ENCODE measurements around the gene IFNE. TPM values are rescaled to one million over a fixed set of nuclear protein-coding genes. Genes with fewer than 3 reads are reported as not detected.
A peak's percentile ranks its signal among the peaks of the same experiment; 100 is the strongest.

The IFNE gene
- total and polyA plus RNA-seq, 11 donors = 0.68 TPM; not detected in 10

DNA sequence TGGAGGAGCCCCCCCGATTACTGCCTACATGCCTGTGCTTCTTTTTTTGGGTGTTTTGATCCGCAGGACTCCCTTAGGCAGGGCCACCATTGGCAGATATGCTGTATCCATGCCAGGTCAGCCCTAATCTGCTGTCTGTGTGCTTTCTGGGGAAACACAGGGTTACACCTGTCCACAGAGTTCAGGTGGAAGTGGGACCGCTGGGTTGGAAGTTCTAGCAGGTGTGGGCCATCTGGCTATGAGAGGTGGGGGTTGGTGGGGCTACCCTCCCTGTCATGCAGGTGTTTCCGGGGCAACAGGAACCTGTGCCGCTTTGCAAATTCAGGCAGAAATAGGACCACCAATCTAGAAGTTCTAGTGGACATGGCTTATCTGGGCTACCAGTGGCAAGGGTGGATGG lies 17.0 kb downstream of the IFNE start:
- H3K27me3 ChIP-seq = peaks cover 0 to 13% (median 0%) of the 10 kb centered on the region in 9 donors
- H3K4me1 ChIP-seq = no peaks in the 10 kb centered on the region
- TF ChIP-seq CTCF (IDR thresholded peaks at IDR 0.05) = no peak
- no peak for TF ChIP-seq POLR2A (IDR thresholded peaks at IDR 0.05)
- no peak overlapping the region for H3K4me3 ChIP-seq
- ATAC-seq = no peak
- H3K27ac ChIP-seq = no peak overlapping the region
- H3K36me3 ChIP-seq = no peaks in the 10 kb centered on the region
- 80 to 94% (median 88%) methylated on average over 4 to 5 of the region's 5 CpGs for WGBS, 4 donors
- intact Hi-C loops (cut with DNase I) = loop anchor here in 3 of 10 donors (10.0 kb wide), 1 partner anchor 320 kb away; no protein-coding TSS in a partner anchor
- no peak for DNase-seq
- H3K9me3 ChIP-seq = peaks cover 0 to 18% (median 2%) of the 10 kb centered on the region in 12 donors

- WGBS, 4 donors = 83 to 94% (median 89%) methylated on average over 1 of the region's 1 CpG
- DNase-seq = no peak
- H3K27ac ChIP-seq = no peak overlapping the region
- H3K36me3 ChIP-seq = no peaks in the 10 kb centered on the region
- H3K4me1 ChIP-seq = no peaks in the 10 kb centered on the region
- H3K4me3 ChIP-seq = no peak overlapping the region
- no peak for ATAC-seq
- peaks cover 0 to 8% (median 0%) of the 10 kb centered on the region in 9 donors for H3K27me3 ChIP-seq
- TF ChIP-seq CTCF (IDR thresholded peaks at IDR 0.05) (no peak), POLR2A (IDR thresholded peaks at IDR 0.05) (no peak)
- H3K9me3 ChIP-seq = peaks cover 0 to 18% (median 2%) of the 10 kb centered on the region in 12 donors
- intact Hi-C loops (cut with DNase I) = loop anchor here in 3 of 10 donors (10.0 kb wide), 1 partner anchor 323 kb away; no protein-coding TSS in a partner anchor
These were observed 20.7 kb downstream of the IFNE start for GRCh38 chr9:21461377-21461776.

GRCh38 chr9:21455320-21455719 lies 26.8 kb downstream of the IFNE start:
- Histone ChIP-seq H3K4me1 (no peaks in the 10 kb centered on the region), H3K27me3 (peaks cover 0 to 6% (median 0%) of the 10 kb centered on the region in 9 donors), H3K9me3 (no peaks in the 10 kb centered on the region), H3K36me3 (no peaks in the 10 kb centered on the region), H3K27ac (no peak overlapping the region), H3K4me3 (no peak overlapping the region)
- intact Hi-C loops (cut with DNase I) = no loop called here
- TF ChIP-seq CTCF (IDR thresholded peaks at IDR 0.05) = peak in 11 of 12 donors; percentile 16 to 54 (median 35)
- no peak for TF ChIP-seq POLR2A (IDR thresholded peaks at IDR 0.05)
- peak in 1 of 4 donors; percentile 59 for ATAC-seq
- no peak for DNase-seq

GRCh38 chr9:21454149-21454548 lies 28.0 kb downstream of the IFNE start:
- H3K4me1 ChIP-seq = no peaks in the 10 kb centered on the region
- no peak for TF ChIP-seq POLR2A (IDR thresholded peaks at IDR 0.05)
- no peak for TF ChIP-seq CTCF (IDR thresholded peaks at IDR 0.05)
- 61 to 78% (median 68%) methylated on average over 2 of the region's 2 CpGs for WGBS, 4 donors
- H3K9me3 ChIP-seq = no peaks in the 10 kb centered on the region
- no peaks in the 10 kb centered on the region for H3K36me3 ChIP-seq
- no peak overlapping the region for H3K4me3 ChIP-seq
- peaks cover 0 to 6% (median 0%) of the 10 kb centered on the region in 9 donors for H3K27me3 ChIP-seq
- no peak for DNase-seq
- intact Hi-C loops (cut with DNase I) = no loop called here
- no peak overlapping the region for H3K27ac ChIP-seq
- ATAC-seq = no peak
